ENCODE results near the gene ETNK2. TPM values are rescaled to one million over a fixed set of nuclear protein-coding genes. Genes with fewer than 3 reads are reported as not detected.

ETNK2 gene
- total and polyA plus RNA-seq, 2 of the 8 experiments (the other 6 are each of a cell fraction or from before 2014, with no cell fraction given), result 20.1 to 26.7 TPM

DNA sequence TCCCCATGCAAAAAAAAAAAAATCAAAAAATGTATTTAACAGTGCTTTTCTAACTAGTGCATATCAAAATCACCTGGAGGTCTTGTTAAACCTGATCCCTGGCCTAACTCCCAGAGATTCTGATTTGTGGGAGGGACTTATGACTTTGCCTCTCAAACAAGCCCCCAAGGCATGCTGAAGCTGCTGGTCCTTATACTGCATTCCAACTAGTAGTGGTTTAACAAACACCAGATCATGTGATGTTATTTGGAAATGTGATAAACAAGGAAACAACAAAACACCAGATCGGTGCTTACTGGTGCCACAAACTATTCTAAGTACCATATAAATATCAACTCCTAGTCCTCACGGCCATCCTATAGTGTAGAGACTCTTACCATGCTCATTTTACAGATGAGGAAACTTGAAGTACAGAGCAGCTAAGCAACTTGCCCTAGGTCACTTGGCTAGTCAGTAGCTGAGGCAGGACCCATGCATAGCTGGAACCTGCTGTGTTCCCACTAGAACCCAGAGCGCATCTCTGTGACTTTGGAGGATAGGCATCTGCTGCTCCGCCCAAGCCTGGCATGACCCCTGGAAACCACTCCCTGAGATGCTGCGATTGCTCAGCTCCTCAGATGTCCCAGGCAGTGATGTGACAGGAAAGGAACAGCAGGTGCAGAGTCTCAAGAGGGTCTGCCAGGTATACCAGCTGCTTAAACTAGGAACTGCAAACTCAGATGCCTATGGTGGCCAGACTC, 40.8 kb downstream of the ETNK2 start:
- H2AFZ ChIP-seq (ENCODE audit: low read length), result no peak overlapping the region
- H3K4me2 ChIP-seq (ENCODE audit: insufficient read depth in 1 of 2, low read depth in 2 of 2, low read length in 2 of 2), result no peak overlapping the region
- POLR2A ChIA-PET (ENCODE audit: partially characterized antibody), result interaction anchor here (0.6 to 2.3 kb wide), 10 partner anchors 9 to 240 kb away, joined by 3 to 17 read pairs (median 3); no protein-coding TSS in a partner anchor

More for the DNA sequence above, 40.8 kb downstream of the ETNK2 start:
- H4K91ac ChIP-seq (replicated peaks; ENCODE audit: insufficient read length, low read length), result no peak overlapping the region
- no peak for DNase-seq (ENCODE audit: low read depth in 1 of 2, low spot score in 2 of 2)
- H3K4me1 ChIP-seq (replicated peaks in 1 of 4; ENCODE audit: control insufficient read depth in 3 of 4, insufficient read depth in 4 of 4, low read length in 3 of 4), result peaks cover 14 to 34% (median 25%) of the 10 kb centered on the region in 4 experiments
- no peak overlapping the region for H3K18ac ChIP-seq (ENCODE audit: extremely low read depth, low read length)
- H3K79me2 ChIP-seq (ENCODE audit: control insufficient read depth in 1 of 2, insufficient read depth in 2 of 2, low read length in 2 of 2), result peaks cover 5 to 90% of the 10 kb centered on the region in 2 experiments; a peak in 3 of 4 replicates
- no peak overlapping the region for H3K4me3 ChIP-seq (ENCODE audit: extremely low read depth in 1 of 4, insufficient read depth in 2 of 4, low read depth in 3 of 4, low read length in 4 of 4)
- no peak overlapping the region for H4K5ac ChIP-seq (ENCODE audit: insufficient read length, low read depth, low read length)
- no peak for TF ChIP-seq RBBP5 (IDR thresholded peaks at IDR 0.05; ENCODE audit: borderline replicate concordance, low read depth, low read length)
- no peak for TF ChIP-seq SIN3A (conservative IDR thresholded peaks at IDR 0.05 in 1 of 2, IDR thresholded peaks at IDR 0.05 in 1 of 2; ENCODE audit: low read depth in 1 of 2, low read length in 2 of 2)
- TF ChIP-seq TAF1 (IDR thresholded peaks at IDR 0.05; ENCODE audit: low read depth, low read length), result no peak
- no peak for TF ChIP-seq BACH1 (IDR thresholded peaks at IDR 0.05; ENCODE audit: low read length)
- no peak for TF ChIP-seq EP300 (IDR thresholded peaks at IDR 0.05; ENCODE audit: borderline replicate concordance in 1 of 2, low read depth in 2 of 2, low read length in 2 of 2)
- no peak for TF ChIP-seq TEAD4 (IDR thresholded peaks at IDR 0.05; ENCODE audit: low read depth, low read length)
- TF ChIP-seq CBX8 (IDR thresholded peaks at IDR 0.05; ENCODE audit: borderline replicate concordance, low read depth, low read length), result no peak
- TF ChIP-seq JUND (IDR thresholded peaks at IDR 0.05; ENCODE audit: low read length), result no peak
- no peak for TF ChIP-seq GTF2F1 (IDR thresholded peaks at IDR 0.05; ENCODE audit: borderline replicate concordance, low read depth, low read length)
- no peak for TF ChIP-seq SP1 (IDR thresholded peaks at IDR 0.05; ENCODE audit: low read depth, low read length)
- no peak for TF ChIP-seq TAF7 (optimal IDR thresholded peaks at IDR 0.05; ENCODE audit: borderline replicate concordance, low read depth, low read length)
- no peaks in the 10 kb centered on the region; the same call in 1 of the 2 replicates for H3K23me2 ChIP-seq (ENCODE audit: low read depth, low read length)
- peak overlapping the region; percentile 9 for H3K56ac ChIP-seq (replicated peaks; ENCODE audit: insufficient read length, low read depth, low read length)
- FAIRE-seq, result no peak
- H2AK5ac ChIP-seq (ENCODE audit: low read depth, low read length), result no peak overlapping the region
- H2BK120ac ChIP-seq (replicated peaks; ENCODE audit: low read depth, low read length), result peak overlapping the region; percentile 81
- no peak overlapping the region for H4K8ac ChIP-seq (ENCODE audit: extremely low read depth, insufficient read depth, low read length)
- CTCF ChIA-PET (ENCODE audit: partially characterized antibody), result interaction anchor here (1.1 to 7.6 kb wide), 7 partner anchors 9 to 241 kb away, joined by 3 to 105 read pairs (median 3); partner anchors contain the start of gene SOX13
- peak overlapping the region; percentile 75; the same call in 1 of the 2 replicates for H2BK20ac ChIP-seq (ENCODE audit: low read length)
- H2BK12ac ChIP-seq (ENCODE audit: low read depth, low read length), result 0 out of 2 replicates have a peak overlapping the region, but pooled peaks have one; percentile 78
- no peaks in the 10 kb centered on the region for H3K9me3 ChIP-seq (ENCODE audit: insufficient read depth in 2 of 2, low read depth in 1 of 2, low read length in 1 of 2)
- peaks cover 15% of the 10 kb centered on the region; the same call in 1 of the 2 replicates for H3K79me1 ChIP-seq (ENCODE audit: low read depth, low read length)
- no peak overlapping the region for H3K9ac ChIP-seq (replicated peaks in 1 of 4; ENCODE audit: extremely low read depth in 1 of 4, low read depth in 3 of 4, low read length in 3 of 4)
- H3K27ac ChIP-seq (ENCODE audit: low read depth, low read length), result no peak overlapping the region
- peaks cover 21 to 33% of the 10 kb centered on the region in 2 experiments for H4K20me1 ChIP-seq (replicated peaks in 1 of 2; ENCODE audit: control insufficient read depth in 1 of 2, insufficient read depth in 2 of 2, low read length in 2 of 2)
- no peak overlapping the region for H3K23ac ChIP-seq (ENCODE audit: insufficient read length)
- WGBS, 2 experiments (ENCODE audit: extremely low coverage in 1 of 2, insufficient coverage in 1 of 2, insufficient read length in 1 of 2, insufficient replicate concordance in 2 of 2, low coverage in 1 of 2, low lambda C conversion rate in 2 of 2, missing lambda C conversion rate in 1 of 2), result 85% methylated on average over 5 of the region's 5 CpGs; no CpG with 5 or more reads in 1 of the 2 experiments
- no peak overlapping the region for H3K4ac ChIP-seq (replicated peaks; ENCODE audit: insufficient read length, low read depth, low read length)
- H3K27me3 ChIP-seq (replicated peaks in 1 of 4; ENCODE audit: control insufficient read depth in 3 of 4, extremely low read depth in 1 of 4, insufficient read depth in 3 of 4, low read length in 3 of 4), result no peaks in the 10 kb centered on the region
- H3K36me3 ChIP-seq (ENCODE audit: control insufficient read depth in 2 of 4, insufficient read depth in 4 of 4, low read length in 3 of 4), result peaks cover 0 to 17% (median 2%) of the 10 kb centered on the region in 4 experiments; a peak in 4 of 8 replicates
- no peak overlapping the region for H2BK5ac ChIP-seq (ENCODE audit: low read depth, low read length)
- no peak overlapping the region for H3K14ac ChIP-seq (ENCODE audit: insufficient read length)
- peak overlapping the region; percentile 77; the same call in 1 of the 2 replicates for H2BK15ac ChIP-seq (ENCODE audit: low read length)
